Lower lobe of right lung (tissue), 2 donors: ENCODE data around the gene MEIS1. TPM values are rescaled to one million over a fixed set of nuclear protein-coding genes. Genes with fewer than 3 reads are reported as not detected.

ENCODE experiments used
- ATAC-seq, 2 donors: fragments of 200-7000 bp; cut with Tn5 transposase; one replicate each; pipeline ENCODE4 v1.9.1; 2020 to 2022; ENCODE audit warnings: mild to moderate bottlenecking in 2 of 2, moderate library complexity in 2 of 2
- DNase-seq: peaks from one replicate; pipeline ENCODE4 v3.0.0-alpha.2; 2020
- H3K27ac ChIP-seq: fragments of 200-600 bp; one replicate; pipeline ENCODE4 v1.8.0; 2022
- H3K27me3 ChIP-seq: fragments of 200-600 bp; one replicate; pipeline ENCODE4 v1.8.0; 2022; ENCODE audit warnings: low read depth
- H3K36me3 ChIP-seq: fragments of 200-600 bp; one replicate; pipeline ENCODE4 v1.8.0; 2022; ENCODE audit warnings: mild to moderate bottlenecking
- H3K4me1 ChIP-seq: fragments of 200-600 bp; one replicate; pipeline ENCODE4 v1.8.0; 2022
- H3K4me3 ChIP-seq: fragments of 200-600 bp; one replicate; pipeline ENCODE4 v1.8.0; 2022; ENCODE audit warnings: mild to moderate bottlenecking
- H3K9me3 ChIP-seq: fragments of 200-600 bp; one replicate; pipeline ENCODE4 v1.8.0; 2022
- intact Hi-C: fragments of 100-400 bp; cut with DNase I; formaldehyde crosslinking; loops from one replicate; pipeline ENCODE4 v1.11.0; 2022
- total RNA-seq: library from RNA; stranded (reverse); fragmentation: NEBNext Ultra II Directional; extraction: Animal tissue kit (Norgen Biotek cat#: 25700); gene quantifications from one replicate; pipeline ENCODE4 v1.2.1, GENCODE V29; 2021
- TF ChIP-seq, protein P1 (sequence below): fragments of 200-600 bp; IDR thresholded peaks from one replicate; pipeline ENCODE4 v1.8.0; 2022; ENCODE audit warnings: antibody characterized with exemption, mild to moderate bottlenecking
- donor health status: DM: no; HTN: yes; CAD: no; lungs with severe emphysema.

Gene MEIS1
- total RNA-seq, 1 donor from 2014 or later, result 54.7 TPM

DNA sequence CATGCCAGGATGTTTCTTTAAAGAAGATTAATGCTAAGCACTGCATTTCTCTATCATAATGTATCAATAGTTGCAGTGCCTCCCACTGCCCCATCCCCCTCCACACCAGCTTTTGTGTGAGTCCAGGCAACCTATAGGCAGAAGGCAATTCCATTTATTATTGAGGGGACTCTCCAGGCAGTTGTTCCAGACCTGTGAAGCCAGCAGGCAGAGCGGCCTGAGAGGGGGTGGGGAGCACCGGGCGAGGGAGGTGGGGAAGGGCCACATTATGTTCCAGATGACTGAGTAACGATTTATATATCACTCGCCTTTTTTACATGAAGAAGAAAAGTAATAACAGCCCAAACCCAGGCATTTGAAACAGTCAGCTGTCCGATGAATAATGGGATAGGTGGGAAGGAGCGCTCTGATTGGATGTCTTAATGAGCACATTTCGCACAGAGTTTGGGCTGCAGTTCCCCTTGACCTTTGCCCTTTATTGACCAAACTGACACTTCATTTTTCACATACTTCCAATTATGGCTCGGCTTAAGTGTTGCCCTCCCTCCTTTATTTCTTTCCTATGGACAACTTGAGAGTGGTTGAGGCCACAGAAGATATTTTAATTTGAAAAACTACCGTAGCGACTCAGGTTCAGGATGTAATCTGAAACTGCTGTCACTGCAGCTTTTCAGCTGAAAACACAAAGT is 34.4 kb downstream of the MEIS1 start:
- Histone ChIP-seq H3K27ac (no peak overlapping the region), H3K4me3 (no peak overlapping the region), H3K9me3 (no peaks in the 10 kb centered on the region), H3K36me3 (peaks cover 7% of the 10 kb centered on the region), H3K27me3 (no peaks in the 10 kb centered on the region), H3K4me1 (peaks cover 49% of the 10 kb centered on the region)
- intact Hi-C loops, result no loop called here
- TF ChIP-seq, protein P1, sequence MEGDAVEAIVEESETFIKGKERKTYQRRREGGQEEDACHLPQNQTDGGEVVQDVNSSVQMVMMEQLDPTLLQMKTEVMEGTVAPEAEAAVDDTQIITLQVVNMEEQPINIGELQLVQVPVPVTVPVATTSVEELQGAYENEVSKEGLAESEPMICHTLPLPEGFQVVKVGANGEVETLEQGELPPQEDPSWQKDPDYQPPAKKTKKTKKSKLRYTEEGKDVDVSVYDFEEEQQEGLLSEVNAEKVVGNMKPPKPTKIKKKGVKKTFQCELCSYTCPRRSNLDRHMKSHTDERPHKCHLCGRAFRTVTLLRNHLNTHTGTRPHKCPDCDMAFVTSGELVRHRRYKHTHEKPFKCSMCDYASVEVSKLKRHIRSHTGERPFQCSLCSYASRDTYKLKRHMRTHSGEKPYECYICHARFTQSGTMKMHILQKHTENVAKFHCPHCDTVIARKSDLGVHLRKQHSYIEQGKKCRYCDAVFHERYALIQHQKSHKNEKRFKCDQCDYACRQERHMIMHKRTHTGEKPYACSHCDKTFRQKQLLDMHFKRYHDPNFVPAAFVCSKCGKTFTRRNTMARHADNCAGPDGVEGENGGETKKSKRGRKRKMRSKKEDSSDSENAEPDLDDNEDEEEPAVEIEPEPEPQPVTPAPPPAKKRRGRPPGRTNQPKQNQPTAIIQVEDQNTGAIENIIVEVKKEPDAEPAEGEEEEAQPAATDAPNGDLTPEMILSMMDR, result no peak
- ATAC-seq (no peak), DNase-seq (no peak)

DNA sequence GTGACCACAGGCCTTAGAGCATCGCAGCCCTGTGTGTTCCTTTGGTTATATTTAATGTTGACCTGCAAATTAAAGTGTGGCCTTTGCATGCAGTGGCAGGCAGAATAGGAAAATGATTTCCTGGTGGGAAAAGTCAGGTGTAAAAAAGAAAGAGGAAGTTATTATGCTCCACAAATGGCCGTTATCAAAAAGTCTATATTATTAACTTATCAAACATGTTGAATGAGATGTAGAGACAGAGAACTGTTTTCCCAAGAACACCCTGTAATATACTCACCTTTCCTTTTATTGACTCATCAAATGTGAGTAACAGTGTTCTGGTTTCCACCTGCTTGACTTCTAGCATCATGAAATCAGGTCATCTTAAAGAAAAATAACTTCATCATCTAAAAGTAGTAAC is 35.3 kb downstream of the MEIS1 start:
- Histone ChIP-seq H3K27me3 (no peaks in the 10 kb centered on the region), H3K36me3 (peaks cover 8% of the 10 kb centered on the region), H3K4me3 (no peak overlapping the region), H3K4me1 (peaks cover 40% of the 10 kb centered on the region), H3K27ac (no peak overlapping the region), H3K9me3 (no peaks in the 10 kb centered on the region)
- TF ChIP-seq, protein P1, result no peak
- no peak for DNase-seq
- intact Hi-C loops, result no loop called here
- ATAC-seq, result no peak

DNA sequence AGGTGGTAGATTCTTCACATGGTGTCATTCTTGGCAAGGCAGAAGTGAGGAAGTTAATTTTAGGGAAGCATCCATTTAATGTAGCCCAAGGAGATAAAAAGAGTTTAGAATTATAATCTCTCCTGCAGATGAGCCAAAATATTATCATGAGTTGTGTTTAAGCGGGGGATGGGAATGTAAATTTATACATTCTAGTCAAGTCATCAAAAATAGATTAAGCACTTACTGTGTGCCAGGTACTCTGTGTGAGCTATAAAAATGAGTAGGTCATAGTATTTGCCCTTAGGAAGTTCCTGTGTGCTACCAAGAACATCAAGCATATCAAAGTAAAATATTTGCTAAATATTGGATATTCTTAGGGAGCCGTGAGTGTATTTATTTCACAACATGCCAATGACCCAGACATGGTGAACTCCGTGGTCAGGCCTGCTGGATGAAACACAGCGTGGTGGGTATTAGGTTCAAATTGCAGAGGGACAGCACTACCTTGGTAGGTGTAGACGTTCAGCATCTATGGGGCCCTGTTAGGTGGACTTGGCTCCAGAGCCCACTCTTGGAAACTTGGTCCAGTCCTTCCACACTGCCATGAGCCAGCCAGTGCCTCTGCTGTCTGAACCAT is 37.4 kb downstream of the MEIS1 start:
- Histone ChIP-seq H3K4me3 (no peak overlapping the region), H3K36me3 (peaks cover 14% of the 10 kb centered on the region), H3K27me3 (no peaks in the 10 kb centered on the region), H3K27ac (no peak overlapping the region), H3K4me1 (peaks cover 25% of the 10 kb centered on the region), H3K9me3 (no peaks in the 10 kb centered on the region)
- DNase-seq (no peak), ATAC-seq (no peak)
- intact Hi-C loops, result no loop called here
- TF ChIP-seq, protein P1, result no peak

GRCh38 chr2:66477135-66477842 is 42.4 kb downstream of the MEIS1 start:
- DNase-seq, result no peak
- Histone ChIP-seq H3K27me3 (no peaks in the 10 kb centered on the region), H3K27ac (peak overlapping the region; percentile 20), H3K36me3 (peaks cover 14% of the 10 kb centered on the region), H3K4me3 (no peak overlapping the region), H3K4me1 (peaks cover 40% of the 10 kb centered on the region), H3K9me3 (no peaks in the 10 kb centered on the region)
- ATAC-seq, result peak in 1 of 2 donors; percentile 35
- intact Hi-C loops, result no loop called here
- TF ChIP-seq, protein P1, result no peak

GRCh38 chr2:66478299-66478698 is 43.4 kb downstream of the MEIS1 start:
- H3K4me3 ChIP-seq, result no peak overlapping the region
- H3K27me3 ChIP-seq, result no peaks in the 10 kb centered on the region
- no peak overlapping the region for H3K27ac ChIP-seq
- no peaks in the 10 kb centered on the region for H3K9me3 ChIP-seq
- intact Hi-C loops, result no loop called here
- peaks cover 40% of the 10 kb centered on the region for H3K4me1 ChIP-seq
- DNase-seq (no peak), ATAC-seq (no peak)
- TF ChIP-seq, protein P1, result no peak
- peaks cover 14% of the 10 kb centered on the region for H3K36me3 ChIP-seq
